ENCODE measurements around the gene ANKRA2. TPM values are rescaled to one million over a fixed set of nuclear protein-coding genes. Genes with fewer than 3 reads are reported as not detected.
A peak's percentile ranks its signal among the peaks of the same experiment; 100 is the strongest.

Gene ANKRA2
- total and polyA plus RNA-seq, 7 donors: 5.0 to 12.2 (median 8.8) TPM

GRCh38 chr5:73587923-73588322 lies 22.5 kb upstream of the ANKRA2 start:
- Histone ChIP-seq H3K36me3 (ENCODE audit: insufficient read depth in 1 of 2, low read depth in 1 of 2) (peaks cover 0 to 2% of the 10 kb centered on the region in 2 donors), H3K4me3 (no peak overlapping the region), H3K9me3 (no peaks in the 10 kb centered on the region), H3K27me3 (ENCODE audit: insufficient read depth in 3 of 3, low read length in 2 of 3) (no peaks in the 10 kb centered on the region), H3K4me1 (no peaks in the 10 kb centered on the region), H3K27ac (no peak overlapping the region)
- no peak for TF ChIP-seq CTCF (IDR thresholded peaks at IDR 0.05)
- DNase-seq (no peak), ATAC-seq (no peak)
- intact Hi-C loops (cut with DNase I): no loop called here
- 50 to 91% (median 56%) methylated on average over 1 of the region's 1 CpG for WGBS, 3 donors

GRCh38 chr5:73582285-73583145 lies 17.1 kb upstream of the ANKRA2 start:
- peaks cover 13 to 55% of the 10 kb centered on the region in 2 donors for H3K36me3 ChIP-seq (ENCODE audit: insufficient read depth in 1 of 2, low read depth in 1 of 2)
- intact Hi-C loops (cut with DNase I): no loop called here
- WGBS, 3 donors: 81 to 93% (median 83%) methylated on average over 3 of the region's 3 CpGs
- H3K4me1 ChIP-seq: no peaks in the 10 kb centered on the region
- H3K9me3 ChIP-seq: no peaks in the 10 kb centered on the region
- no peak overlapping the region for H3K4me3 ChIP-seq
- DNase-seq: no peak
- no peaks in the 10 kb centered on the region for H3K27me3 ChIP-seq (ENCODE audit: insufficient read depth in 3 of 3, low read length in 2 of 3)
- no peak for ATAC-seq
- H3K27ac ChIP-seq: no peak overlapping the region
- TF ChIP-seq CTCF (IDR thresholded peaks at IDR 0.05): no peak

GRCh38 chr5:73565969-73566547 lies 619 bp upstream of the ANKRA2 start:
- Histone ChIP-seq H3K4me1 (peaks cover 22% of the 10 kb centered on the region), H3K27me3 (ENCODE audit: insufficient read depth in 3 of 3, low read length in 2 of 3) (no peaks in the 10 kb centered on the region), H3K9me3 (no peaks in the 10 kb centered on the region), H3K4me3 (peak overlapping the region; percentile 82), H3K36me3 (ENCODE audit: insufficient read depth in 1 of 2, low read depth in 1 of 2) (peaks cover 0 to 49% of the 10 kb centered on the region in 2 donors), H3K27ac (peak overlapping the region; percentile 96)
- peak in 3 of 4 donors; percentile 65 to 74 (median 68) for ATAC-seq
- no peak for DNase-seq
- intact Hi-C loops (cut with DNase I): loop anchor here (10.0 kb wide), 2 partner anchors 61 to 691 kb away; no protein-coding TSS in a partner anchor
- TF ChIP-seq CTCF (IDR thresholded peaks at IDR 0.05): no peak
- 5 to 8% (median 7%) methylated on average over 8 of the region's 8 CpGs for WGBS, 3 donors

- H3K27me3 ChIP-seq (ENCODE audit: insufficient read depth in 3 of 3, low read length in 2 of 3): no peaks in the 10 kb centered on the region
- H3K36me3 ChIP-seq (ENCODE audit: insufficient read depth in 1 of 2, low read depth in 1 of 2): peaks cover 0 to 49% of the 10 kb centered on the region in 2 donors
- peaks cover 22% of the 10 kb centered on the region for H3K4me1 ChIP-seq
- DNase-seq (no peak), ATAC-seq (no peak)
- intact Hi-C loops (cut with DNase I): loop anchor here (10.0 kb wide), 2 partner anchors 60 to 690 kb away; no protein-coding TSS in a partner anchor
- WGBS, 3 donors: 3% methylated on average over 9 of the region's 9 CpGs
- H3K27ac ChIP-seq: peak overlapping the region; percentile 96
- no peak for TF ChIP-seq CTCF (IDR thresholded peaks at IDR 0.05)
- H3K9me3 ChIP-seq: no peaks in the 10 kb centered on the region
- H3K4me3 ChIP-seq: peak overlapping the region; percentile 82
Measured at GRCh38 chr5:73564675-73565074, 764 bp downstream of the ANKRA2 start.
